Hippocampal formation (tissue), 2 donors: Measurements from ENCODE around the gene SEMA5B.

Experiments used
- DNase-seq, 2 donors: peaks; one replicate each; lab custom pipeline; 2025; lab: John Stamatoyannopoulos, UW

The SEMA5B gene

GRCh38 chr3:123027292-123028232, at the start of gene SEMA5B:
Gene SEMA5B, minus strand, starts transcription at chr3:123027763. Its CDS starts 66,500 bp downstream, at chr3:122961263.
- DNase-seq, result peak in 1 of 2 donors; percentile 55

DNA sequence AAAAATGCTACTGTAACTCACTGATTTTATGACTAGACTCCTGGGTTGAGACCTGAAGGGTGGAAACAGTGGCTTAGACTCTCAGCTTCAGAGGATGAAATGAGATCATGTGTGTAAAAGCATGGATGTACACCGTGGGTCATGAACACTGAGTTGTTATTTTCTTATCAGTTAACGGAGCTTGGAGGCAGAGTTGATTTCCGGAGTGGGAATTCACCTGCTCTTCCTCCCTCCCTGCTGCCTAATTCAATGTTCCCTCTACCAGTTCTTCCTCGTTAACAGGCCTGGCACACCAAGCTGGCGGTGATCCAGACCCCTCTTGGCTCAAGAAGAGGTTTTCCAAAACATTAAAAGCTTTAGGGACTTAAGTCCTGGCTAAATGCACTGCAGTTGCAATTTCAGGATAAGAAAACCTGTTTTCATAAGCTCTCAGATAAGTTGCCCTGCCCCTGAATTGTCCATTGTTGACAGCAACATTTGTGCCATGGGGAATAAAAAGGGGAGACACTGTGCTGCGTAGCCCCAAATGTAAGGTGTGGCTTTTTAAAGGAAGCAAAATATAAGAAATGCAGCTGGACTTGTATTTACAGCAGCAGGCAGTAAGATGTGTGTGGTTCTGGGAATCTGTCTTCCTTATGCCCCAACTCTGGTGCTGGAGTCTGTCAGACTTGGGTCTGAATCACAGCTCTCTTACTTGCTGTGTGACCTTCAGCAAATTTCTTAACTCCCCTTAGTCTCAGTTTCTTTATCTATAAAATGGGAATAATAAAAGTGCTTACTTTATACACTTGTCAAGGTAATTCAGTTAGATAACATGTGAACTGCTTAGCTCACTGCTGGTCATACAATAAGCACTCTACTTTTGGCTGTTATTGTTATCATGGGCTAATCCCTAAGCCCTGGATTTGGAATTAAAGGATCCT, 49.2 kb upstream of the SEMA5B start:
- no peak for DNase-seq

- no peak for DNase-seq
These were observed 48.5 kb upstream of the SEMA5B start for GRCh38 chr3:123076112-123076495.

- DNase-seq, result no peak
These were observed 47.8 kb upstream of the SEMA5B start for GRCh38 chr3:123075359-123075758.

GRCh38 chr3:123072564-123072963, 45.0 kb upstream of the SEMA5B start:
- no peak for DNase-seq

- no peak for DNase-seq
These were observed 44.6 kb upstream of the SEMA5B start for GRCh38 chr3:123072152-123072551.

DNA sequence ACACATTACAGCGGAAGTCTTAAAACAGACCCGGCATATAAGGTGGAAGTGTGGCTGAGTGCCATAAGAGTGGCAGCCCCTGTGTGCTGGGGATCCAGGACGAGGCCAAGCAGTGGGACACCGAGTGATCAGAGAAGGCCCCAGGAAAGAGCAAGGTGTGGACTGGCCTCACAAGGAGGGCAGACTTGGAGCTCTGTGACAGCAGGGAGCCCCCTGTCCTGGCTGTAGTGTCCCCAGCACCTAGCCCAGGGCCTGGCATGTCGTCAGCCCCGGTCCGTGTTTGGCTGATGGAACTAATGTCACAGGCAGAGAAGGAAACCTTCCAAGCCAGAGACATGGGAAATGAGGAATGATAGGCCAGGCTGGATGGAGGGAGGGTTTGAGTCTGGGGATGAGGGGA, 44.0 kb upstream of the SEMA5B start:
- DNase-seq, result no peak

- no peak for DNase-seq
These were observed 43.6 kb upstream of the SEMA5B start for GRCh38 chr3:123071146-123071545.

- no peak for DNase-seq
These were observed 42.9 kb upstream of the SEMA5B start for GRCh38 chr3:123070510-123070909.

- DNase-seq, result no peak
These were observed 41.2 kb upstream of the SEMA5B start for GRCh38 chr3:123068601-123069381.

- no peak for DNase-seq
These were observed 40.4 kb upstream of the SEMA5B start for GRCh38 chr3:123067689-123068600.

- DNase-seq, result peak; percentile 83 to 92
These were observed 39.5 kb upstream of the SEMA5B start, which contains the start of gene PDIA5 for GRCh38 chr3:123066896-123067688. Gene PDIA5, plus strand, starts transcription at chr3:123067025. Its CDS starts 140 bp downstream, at chr3:123067165.

- no peak for DNase-seq
These were observed 39.0 kb upstream of the SEMA5B start for GRCh38 chr3:123066599-123066895.

DNA sequence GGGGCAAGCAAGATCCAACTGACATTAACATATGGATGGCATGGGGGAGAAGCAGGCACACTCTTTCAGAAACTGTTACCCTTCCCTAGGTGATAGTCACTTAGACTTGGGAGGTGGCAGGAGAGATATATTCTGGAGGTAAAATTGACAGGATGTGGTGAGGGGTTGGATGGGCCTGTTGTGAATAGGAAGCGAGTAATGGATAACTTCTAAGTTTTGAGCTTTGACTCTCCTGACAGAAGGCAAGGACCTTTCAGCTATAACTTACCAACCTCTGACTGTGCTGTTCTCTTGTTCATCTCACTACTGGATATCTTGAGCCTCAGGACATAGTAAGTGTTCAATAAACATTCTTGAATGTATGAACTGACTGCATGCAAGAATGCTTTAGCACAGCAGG, 37.4 kb upstream of the SEMA5B start:
- no peak for DNase-seq

DNA sequence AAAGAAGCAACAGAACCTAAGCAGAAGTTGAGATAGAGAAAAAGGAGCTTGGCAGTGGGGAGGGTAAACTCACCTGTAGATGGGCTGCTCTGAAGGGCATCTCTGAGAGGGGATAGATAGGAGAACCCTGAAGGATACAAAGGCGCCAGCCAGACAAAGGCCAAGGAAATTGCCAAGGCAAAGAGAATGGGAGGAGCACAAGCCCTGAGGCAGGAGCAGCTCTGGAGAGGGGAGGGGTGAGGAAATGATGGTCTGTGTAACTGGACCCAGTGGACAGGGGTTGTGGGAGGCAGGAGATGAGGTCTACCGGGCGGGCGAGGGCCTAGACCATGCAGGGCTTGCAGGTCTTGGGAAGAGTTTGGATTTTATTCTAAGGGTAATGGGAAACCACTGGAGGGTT, 36.9 kb upstream of the SEMA5B start:
- no peak for DNase-seq

DNA sequence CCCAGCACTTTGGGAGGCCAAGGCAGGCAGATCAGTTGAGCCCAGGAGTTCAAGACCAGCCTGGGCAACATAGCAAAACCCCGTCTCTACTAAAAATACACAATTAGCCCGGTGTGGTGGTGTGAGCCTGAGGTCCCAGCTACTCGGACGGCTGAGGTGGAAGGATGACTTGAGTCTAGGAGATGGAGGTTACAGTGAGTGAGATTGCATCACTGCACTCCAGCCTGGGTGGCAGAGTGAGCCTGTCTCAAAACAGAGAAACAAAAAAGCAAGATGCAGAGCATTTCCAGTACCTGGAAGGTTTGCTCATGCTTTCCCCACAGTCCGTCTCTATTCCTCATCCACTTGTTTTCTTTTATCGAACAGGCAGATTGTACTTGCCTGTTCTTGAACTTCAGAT, 35.5 kb upstream of the SEMA5B start:
- DNase-seq, result no peak

- DNase-seq, result no peak
These were observed 34.3 kb upstream of the SEMA5B start for GRCh38 chr3:123061856-123062255.

DNA sequence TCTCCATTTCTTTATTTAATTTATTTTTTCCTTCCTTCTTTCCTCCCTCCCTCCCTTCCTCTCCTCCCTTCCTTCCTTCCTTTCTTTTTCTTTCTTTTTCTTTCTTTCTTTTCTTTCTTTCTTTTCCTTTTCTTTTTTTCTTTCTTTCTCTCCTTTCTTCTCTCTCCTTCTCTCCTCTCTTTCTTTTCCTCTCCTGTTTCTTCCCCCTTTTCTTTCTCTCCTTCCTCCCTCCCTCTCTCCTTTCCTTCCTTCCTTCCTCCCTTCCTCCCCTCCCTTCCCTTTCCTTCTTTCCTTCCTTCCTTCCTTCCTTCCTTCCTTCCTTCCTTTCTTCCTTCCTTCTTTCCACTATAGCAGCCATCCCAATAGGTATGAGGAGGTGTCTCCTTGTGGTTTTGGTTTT, 32.5 kb upstream of the SEMA5B start:
- DNase-seq, result no peak

DNA sequence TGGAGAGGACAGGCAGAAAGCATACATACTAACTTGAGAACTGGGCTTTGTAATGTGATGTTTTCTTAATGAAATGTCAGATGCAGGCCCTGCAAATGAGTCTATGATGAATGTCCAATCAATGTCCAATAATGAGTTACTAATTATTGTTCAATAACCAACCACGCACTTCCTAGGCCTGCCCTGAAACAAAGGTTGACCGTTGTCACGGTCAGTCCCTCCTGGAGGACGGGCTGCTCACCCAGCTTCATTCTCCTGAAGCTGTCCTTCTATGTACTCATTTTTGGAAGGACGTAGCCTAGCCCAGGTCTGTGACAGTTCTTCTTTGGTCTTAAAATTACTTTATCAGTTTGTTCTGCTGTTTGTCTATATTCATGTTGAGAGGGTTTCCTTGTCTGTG, 30.9 kb upstream of the SEMA5B start:
- DNase-seq, result no peak

GRCh38 chr3:123055352-123055751, 27.8 kb upstream of the SEMA5B start:
- no peak for DNase-seq
